Testis (tissue), 2 donors: ENCODE results near the gene RBM12.

Source experiments
- CTCF ChIP-seq, 3 experiments: fragments of 450-650 bp in 2 of 3; fragments of 200-600 bp in 1 of 3; sonication (generic) in 1 of 3; IDR thresholded peaks; one replicate each; pipeline ENCODE4 v1.5.1; 2016 to 2019; ENCODE audit warnings: antibody characterized with exemption in 3 of 3, mild to moderate bottlenecking in 2 of 3, moderate library complexity in 1 of 3
- POLR2A ChIP-seq: fragments of 450-650 bp; IDR thresholded peaks from one replicate; pipeline ENCODE4 v1.6.1; 2017; ENCODE audit warnings: antibody characterized with exemption, mild to moderate bottlenecking, moderate library complexity

- TF ChIP-seq CTCF (IDR thresholded peaks at IDR 0.05) (no peak), POLR2A (no peak)
Measured at GRCh38 chr20:35704514-35705261, 40.0 kb upstream of the RBM12 start.
